SK-N-SH (cell line): ENCODE measurements around the gene NAALADL2. TPM values are rescaled to one million over a fixed set of nuclear protein-coding genes. Genes with fewer than 3 reads are reported as not detected.

Experiments used
- CTCF ChIA-PET: fragments of 300-600, 350-600 bp; formaldehyde crosslinking; extraction: SDS; loops from one replicate; lab custom pipeline; 2021; lab: Yijun Ruan, JAX
- POLR2A ChIA-PET: fragments of 350-600 bp; sonication (Branson Sonifier 250); formaldehyde crosslinking; extraction: SDS; loops from one replicate; lab custom pipeline; 2020; ENCODE audit warnings: antibody characterized with exemption, inconsistent platforms; lab: Yijun Ruan, JAX
- DNase-seq: peaks from one replicate; pipeline ENCODE4 v3.0.0; 2012
- H2AFZ ChIP-seq: fragments of 200-600 bp; sonication (generic); 2 replicates; pipeline ENCODE4 v1.8.1; 2016; ENCODE audit warnings: antibody characterized with exemption, mild to moderate bottlenecking, low read depth
- H3F3A ChIP-seq: fragments of 200-600 bp; sonication (generic); replicated peaks from 2 replicates; pipeline ENCODE3; 2016; ENCODE audit warnings: antibody characterized with exemption, mild to moderate bottlenecking; ENCODE audit not compliant: insufficient read depth
- H3K27ac ChIP-seq, 2 experiments: fragments of 200-500 bp in 1 of 2; fragments of 200-600 bp in 1 of 2; sonication (Bioruptor generic) in 1 of 2; sonication (generic), shearing (Covaris generic) in 1 of 2; 2 replicates each; pipeline versions ENCODE4 v1.5.1 to v1.6.1; 2014 to 2016; ENCODE audit warnings: low read depth in 2 of 2, inconsistent platforms in 1 of 2, low read length in 1 of 2, mild to moderate bottlenecking in 1 of 2, mixed read lengths in 1 of 2
- H3K27me3 ChIP-seq: fragments of 200-600 bp; sonication (generic), shearing (Covaris generic); 2 replicates; pipeline ENCODE4 v1.6.1; 2016; ENCODE audit warnings: mixed run types; ENCODE audit not compliant: insufficient read depth
- H3K36me3 ChIP-seq, 2 experiments: fragments of 200-500 bp in 1 of 2; fragments of 200-600 bp in 1 of 2; sonication (Bioruptor generic) in 1 of 2; sonication (generic) in 1 of 2; replicated peaks in 1 of 2; 2 replicates each; pipeline versions ENCODE3 to v1.5.1; 2014 to 2016; ENCODE audit warnings: low read length in 1 of 2, mild to moderate bottlenecking in 1 of 2; ENCODE audit not compliant: insufficient read depth in 2 of 2, control insufficient read depth in 1 of 2
- H3K4me1 ChIP-seq, 2 experiments: fragments of 200-500 bp in 1 of 2; fragments of 200-600 bp in 1 of 2; sonication (Bioruptor generic) in 1 of 2; sonication (generic), shearing (Covaris generic) in 1 of 2; 2 replicates each; pipeline versions ENCODE4 v1.5.1 to v1.6.1; 2014 to 2016; ENCODE audit warnings: low read depth in 1 of 2, low read length in 1 of 2, mixed run types in 1 of 2; ENCODE audit not compliant: insufficient read depth in 2 of 2, control insufficient read depth in 1 of 2
- H3K4me2 ChIP-seq: fragments of 200-600 bp; sonication (generic), shearing (Covaris generic); 2 replicates; pipeline ENCODE4 v1.6.1; 2017; ENCODE audit warnings: mixed run types
- H3K4me3 ChIP-seq, 2 experiments: fragments of 200-500 bp in 1 of 2; fragments of 200-600 bp in 1 of 2; sonication (Bioruptor generic) in 1 of 2; sonication (generic), shearing (Covaris generic) in 1 of 2; 2 replicates each; pipeline versions ENCODE4 v1.5.1 to v1.8.1; 2014 to 2016; ENCODE audit warnings: low read depth in 2 of 2, inconsistent platforms in 1 of 2, low read length in 1 of 2, mild to moderate bottlenecking in 1 of 2, mixed read lengths in 1 of 2, moderate library complexity in 1 of 2
- H3K79me2 ChIP-seq: fragments of 200-600 bp; sonication (generic); 2 replicates; pipeline ENCODE4 v1.8.1; 2017; ENCODE audit warnings: mild to moderate bottlenecking; ENCODE audit not compliant: insufficient read depth
- H3K9ac ChIP-seq: fragments of 200-600 bp; sonication (generic); 2 replicates; pipeline ENCODE4 v1.6.1; 2017; ENCODE audit warnings: mixed run types
- H3K9me2 ChIP-seq: fragments of 200-600 bp; sonication (generic); 2 replicates; pipeline ENCODE4 v1.6.1; 2017; ENCODE audit warnings: mixed run types
- H3K9me3 ChIP-seq: fragments of 200-600 bp; sonication (generic); 2 replicates; pipeline ENCODE4 v1.6.1; 2017; ENCODE audit warnings: mixed run types, mild to moderate bottlenecking, moderate library complexity
- H4K20me1 ChIP-seq: fragments of 200-600 bp; sonication (generic); 2 replicates; pipeline ENCODE4 v1.6.1; 2017; ENCODE audit warnings: mild to moderate bottlenecking, mixed run types; ENCODE audit not compliant: insufficient read depth
- CHD2 ChIP-seq: fragments of 150-350 bp; IDR thresholded peaks from 2 replicates; pipeline ENCODE4 v1.6.1; 2018; ENCODE audit warnings: low read length; ENCODE audit not compliant: partially characterized antibody
- CTCF ChIP-seq: fragments of 200-600 bp; sonication (generic); IDR thresholded peaks from 2 replicates; pipeline ENCODE4 v1.6.1; 2017; ENCODE audit warnings: antibody characterized with exemption, mild to moderate bottlenecking, moderate library complexity
- ELF1 ChIP-seq: IDR thresholded peaks from 2 replicates; pipeline ENCODE4 v1.4.0; 2012
- FOSL2 ChIP-seq: IDR thresholded peaks from 2 replicates; pipeline ENCODE4 v1.4.0; 2012; ENCODE audit warnings: low read depth, mild to moderate bottlenecking, moderate library complexity, borderline replicate concordance
- GATA2 ChIP-seq: sonication (generic); formaldehyde crosslinking; IDR thresholded peaks from 2 replicates; pipeline ENCODE4 v1.5.0; 2020; ENCODE audit warnings: mild to moderate bottlenecking, missing genetic modification reagents
- JUND ChIP-seq: IDR thresholded peaks from 2 replicates; pipeline ENCODE4 v1.4.0; 2012
- MEF2A ChIP-seq: IDR thresholded peaks from 2 replicates; pipeline ENCODE4 v1.4.0; 2012; ENCODE audit warnings: low read depth, borderline replicate concordance
- MXI1 ChIP-seq: IDR thresholded peaks from 2 replicates; pipeline ENCODE4 v1.6.1; 2012; ENCODE audit warnings: mild to moderate bottlenecking, low read depth, low read length, improper control_type of control experiment
- NFIC ChIP-seq: IDR thresholded peaks from 2 replicates; pipeline ENCODE4 v1.4.0; 2012; ENCODE audit warnings: borderline replicate concordance
- RCOR1 ChIP-seq: fragments of 150-350 bp; IDR thresholded peaks from 2 replicates; pipeline ENCODE4 v1.6.1; 2017; ENCODE audit warnings: antibody characterized with exemption, low read length
- REST ChIP-seq: IDR thresholded peaks from 2 replicates; pipeline ENCODE4 v1.6.1; 2012; ENCODE audit warnings: mild to moderate bottlenecking, low read depth, low read length, moderate library complexity
- RXRA ChIP-seq: IDR thresholded peaks from 2 replicates; pipeline ENCODE4 v1.4.0; 2012; ENCODE audit warnings: low read depth, mild to moderate bottlenecking, borderline replicate concordance
- SMC3 ChIP-seq: IDR thresholded peaks from 2 replicates; pipeline ENCODE4 v1.6.1; 2012; ENCODE audit warnings: low read depth, low read length, improper control_type of control experiment
- TAF1 ChIP-seq: IDR thresholded peaks from 2 replicates; pipeline ENCODE4 v1.6.1; 2012; ENCODE audit warnings: low read depth, mild to moderate bottlenecking, low read length, moderate library complexity, borderline replicate concordance
- TCF12 ChIP-seq: IDR thresholded peaks from 2 replicates; pipeline ENCODE4 v1.4.0; 2012
- TEAD4 ChIP-seq: IDR thresholded peaks from 2 replicates; pipeline ENCODE4 v1.4.0; 2012; ENCODE audit warnings: mild to moderate bottlenecking, borderline replicate concordance; ENCODE audit not compliant: insufficient read depth
- USF2 ChIP-seq: fragments of 150-350 bp; IDR thresholded peaks from 2 replicates; pipeline ENCODE4 v1.6.1; 2017; ENCODE audit warnings: antibody characterized with exemption, low read length, low read depth, borderline replicate concordance
- WGBS: methylation state at CpG from one replicate; pipeline ENCODE4 v1.1.6; 2017; ENCODE audit warnings: low lambda C conversion rate; 5-methylcytosine and 5-hydroxymethylcytosine counted together
- polyA plus RNA-seq, 3 experiments: library from polyadenylated mRNA; depleted of rRNA; stranded (reverse); fragments of >200 nt; gene quantifications; 2 replicates each; pipeline ENCODE4 v1.2.3, GENCODE V29; 2012
- TF ChIP-seq, protein P1 (sequence below): IDR thresholded peaks from 2 replicates; pipeline ENCODE4; 2012
- TF ChIP-seq, protein P2 (sequence below): IDR thresholded peaks from 2 replicates; pipeline ENCODE4 v1.4.0; 2012; ENCODE audit warnings: low read depth

Gene NAALADL2
- polyA plus RNA-seq, 1 of the 3 experiments (the other 2 are of a cell fraction): 1.2 TPM

DNA sequence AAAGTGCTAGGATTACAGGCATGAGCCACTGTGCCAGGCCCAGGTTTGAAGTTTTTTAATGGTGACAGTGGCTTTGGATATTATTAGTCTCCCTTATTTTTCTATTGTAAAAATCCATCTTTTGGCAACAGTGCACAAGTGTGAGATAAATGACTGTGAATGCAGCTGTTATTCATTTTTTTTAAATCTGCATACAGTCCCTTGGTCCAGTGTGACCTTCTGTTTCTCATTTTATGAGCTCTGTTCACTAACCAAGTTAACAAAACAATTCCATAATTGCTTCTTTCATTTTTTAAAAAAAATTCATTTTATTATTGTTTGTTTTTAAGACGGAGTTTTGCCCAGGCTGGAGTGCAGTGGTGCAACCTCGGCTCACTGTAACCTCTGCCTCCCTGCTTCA lies 381.8 kb downstream of the NAALADL2 start:
- Histone ChIP-seq H3K9ac (no peak overlapping the region), H3K4me2 (no peak overlapping the region), H2AFZ (no peak overlapping the region), H3K27me3 (no peaks in the 10 kb centered on the region), H3F3A (no peaks in the 10 kb centered on the region), H3K9me2 (no peaks in the 10 kb centered on the region), H3K4me1 (peaks cover 0 to 2% of the 10 kb centered on the region in 2 experiments; a peak in 2 of 4 replicates), H3K36me3 (no peaks in the 10 kb centered on the region), H3K79me2 (no peaks in the 10 kb centered on the region), H3K27ac (no peak overlapping the region), H4K20me1 (no peaks in the 10 kb centered on the region), H3K9me3 (no peaks in the 10 kb centered on the region), H3K4me3 (no peak overlapping the region)
- DNase-seq: no peak
- WGBS: 81% methylated on average over 2 of the region's 2 CpGs
- ChIA-PET POLR2A (no interaction called here), CTCF (interaction anchor here (1.1 to 1.4 kb wide), 2 partner anchors 11 to 22 kb away, joined by 3 read pairs; no protein-coding TSS in a partner anchor)
- TF ChIP-seq MXI1: no peak
- TF ChIP-seq NFIC: no peak
- no peak for TF ChIP-seq CTCF
- TF ChIP-seq, protein P1, sequence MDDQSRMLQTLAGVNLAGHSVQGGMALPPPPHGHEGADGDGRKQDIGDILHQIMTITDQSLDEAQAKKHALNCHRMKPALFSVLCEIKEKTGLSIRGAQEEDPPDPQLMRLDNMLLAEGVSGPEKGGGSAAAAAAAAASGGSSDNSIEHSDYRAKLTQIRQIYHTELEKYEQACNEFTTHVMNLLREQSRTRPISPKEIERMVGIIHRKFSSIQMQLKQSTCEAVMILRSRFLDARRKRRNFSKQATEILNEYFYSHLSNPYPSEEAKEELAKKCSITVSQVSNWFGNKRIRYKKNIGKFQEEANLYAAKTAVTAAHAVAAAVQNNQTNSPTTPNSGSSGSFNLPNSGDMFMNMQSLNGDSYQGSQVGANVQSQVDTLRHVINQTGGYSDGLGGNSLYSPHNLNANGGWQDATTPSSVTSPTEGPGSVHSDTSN: no peak
- no peak for TF ChIP-seq TAF1
- no peak for TF ChIP-seq RXRA
- TF ChIP-seq REST: no peak
- no peak for TF ChIP-seq TCF12
- no peak for TF ChIP-seq TEAD4
- no peak for TF ChIP-seq RCOR1
- TF ChIP-seq CHD2: no peak
- no peak for TF ChIP-seq MEF2A
- no peak for TF ChIP-seq GATA2 (CRISPR knock-in tag)
- no peak for TF ChIP-seq USF2
- TF ChIP-seq FOSL2: no peak
- TF ChIP-seq JUND: no peak
- no peak for TF ChIP-seq ELF1
- TF ChIP-seq, protein P2, sequence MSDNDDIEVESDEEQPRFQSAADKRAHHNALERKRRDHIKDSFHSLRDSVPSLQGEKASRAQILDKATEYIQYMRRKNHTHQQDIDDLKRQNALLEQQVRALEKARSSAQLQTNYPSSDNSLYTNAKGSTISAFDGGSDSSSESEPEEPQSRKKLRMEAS: no peak
- no peak for TF ChIP-seq SMC3
